Trophoblast cell (in vitro differentiated cells and primary cell): ENCODE measurements around the gene NUP107.

Source experiments
- DNase-seq, 2 donors: peaks; one replicate each; pipeline ENCODE4 v3.0.0-alpha.2; 2016
- H2AFZ ChIP-seq: 2 replicates; pipeline ENCODE4 v1.6.1; 2013; ENCODE audit warnings: low read length, moderate library complexity, mild to moderate bottlenecking; ENCODE audit not compliant: insufficient read depth, poor library complexity
- H2AK5ac ChIP-seq: 2 replicates; pipeline ENCODE4 v1.6.1; 2013; ENCODE audit warnings: mild to moderate bottlenecking, low read length
- H2BK120ac ChIP-seq: 2 replicates; pipeline ENCODE4 v1.6.1; 2013; ENCODE audit warnings: low read length, mild to moderate bottlenecking, moderate library complexity; ENCODE audit not compliant: insufficient read depth, poor library complexity
- H2BK12ac ChIP-seq: 2 replicates; pipeline ENCODE4 v1.6.1; 2013; ENCODE audit warnings: mild to moderate bottlenecking, low read length, moderate library complexity
- H2BK5ac ChIP-seq: 2 replicates; pipeline ENCODE4 v1.6.1; 2013; ENCODE audit warnings: low read length, low read depth, moderate library complexity, mild to moderate bottlenecking; ENCODE audit not compliant: poor library complexity
- H3K14ac ChIP-seq: 2 replicates; pipeline ENCODE4 v1.6.1; 2013; ENCODE audit warnings: mild to moderate bottlenecking, low read length
- H3K18ac ChIP-seq: 2 replicates; pipeline ENCODE4 v1.6.1; 2013; ENCODE audit warnings: mild to moderate bottlenecking, low read length
- H3K23ac ChIP-seq: 2 replicates; pipeline ENCODE4 v1.6.1; 2013; ENCODE audit warnings: low read length
- H3K27ac ChIP-seq: 2 replicates; pipeline ENCODE4 v1.5.1; 2013; ENCODE audit warnings: low read depth, mild to moderate bottlenecking, inconsistent platforms, low read length, moderate library complexity
- H3K27me3 ChIP-seq: 2 replicates; pipeline ENCODE4 v1.6.1; 2013; ENCODE audit warnings: inconsistent platforms, mild to moderate bottlenecking, low read length, moderate library complexity; ENCODE audit not compliant: insufficient read depth
- H3K36me3 ChIP-seq, 2 experiments: 1 replicate in 1 of 2; 2 replicates in 1 of 2; pipeline ENCODE4 v1.6.1; 2013; ENCODE audit warnings: low read length in 2 of 2, mild to moderate bottlenecking in 2 of 2, moderate library complexity in 1 of 2; ENCODE audit not compliant: insufficient read depth in 2 of 2, control insufficient read depth in 1 of 2
- H3K4ac ChIP-seq: 2 replicates; pipeline ENCODE4 v1.6.1; 2013; ENCODE audit warnings: low read depth, mild to moderate bottlenecking, low read length, moderate library complexity
- H3K4me1 ChIP-seq, 2 experiments: 1 replicate in 1 of 2; 2 replicates in 1 of 2; pipeline ENCODE4 v1.6.1; 2013; ENCODE audit warnings: low read length in 2 of 2, mild to moderate bottlenecking in 2 of 2, moderate library complexity in 1 of 2; ENCODE audit not compliant: insufficient read depth in 2 of 2, control insufficient read depth in 1 of 2
- H3K4me2 ChIP-seq: 2 replicates; pipeline ENCODE4 v1.6.1; 2013; ENCODE audit warnings: inconsistent platforms, mild to moderate bottlenecking, low read length, moderate library complexity
- H3K4me3 ChIP-seq: 2 replicates; pipeline ENCODE4 v1.5.1; 2013; ENCODE audit warnings: mild to moderate bottlenecking, low read depth, low read length, inconsistent platforms
- H3K79me1 ChIP-seq: one replicate; pipeline ENCODE4 v1.6.1; 2013; ENCODE audit warnings: low read length
- H3K79me2 ChIP-seq: 2 replicates; pipeline ENCODE4 v1.6.1; 2013; ENCODE audit warnings: low read length, mild to moderate bottlenecking; ENCODE audit not compliant: control insufficient read depth, insufficient read depth, poor library complexity
- H3K9ac ChIP-seq: 2 replicates; pipeline ENCODE4 v1.6.1; 2013; ENCODE audit warnings: mild to moderate bottlenecking, low read length
- H3K9me3 ChIP-seq: 2 replicates; pipeline ENCODE4 v1.6.1; 2013; ENCODE audit warnings: low read depth, mild to moderate bottlenecking, control low read depth, inconsistent platforms, low read length; ENCODE audit not compliant: insufficient read depth
- H4K12ac ChIP-seq: 2 replicates; pipeline ENCODE4 v1.6.1; 2013; ENCODE audit warnings: low read depth, mild to moderate bottlenecking, low read length, moderate library complexity
- H4K8ac ChIP-seq: 2 replicates; pipeline ENCODE4 v1.6.1; 2013; ENCODE audit warnings: low read depth, mild to moderate bottlenecking, low read length, moderate library complexity
- H4K91ac ChIP-seq: one replicate; pipeline ENCODE4 v1.6.1; 2013; ENCODE audit warnings: low read depth, mild to moderate bottlenecking, low read length, moderate library complexity
- WGBS: extraction: QIAGEN DNeasy Blood & Tissue Kit; methylation state at CpG from one replicate; pipeline ENCODE4 v1.1.7; 2013; ENCODE audit warnings: missing lambda C conversion rate; ENCODE audit not compliant: insufficient read length, insufficient coverage; ENCODE audit errors: extremely low coverage; 5-methylcytosine and 5-hydroxymethylcytosine counted together

Gene NUP107

GRCh38 chr12:68775121-68775630 is 88.4 kb downstream of the NUP107 start:
- no CpG with 5 or more reads among the region's 7 CpGs for WGBS
- no peak overlapping the region for H3K4me2 ChIP-seq

GRCh38 chr12:68776976-68777610 is 90.3 kb downstream of the NUP107 start:
- DNase-seq = peak; percentile 45 to 80
- no peaks in the 10 kb centered on the region for H3K27me3 ChIP-seq
- no peak overlapping the region for H4K91ac ChIP-seq
- H3K18ac ChIP-seq = no peak overlapping the region
- no peak overlapping the region for H4K8ac ChIP-seq
- no peak overlapping the region for H2BK12ac ChIP-seq
- no peak overlapping the region for H3K4ac ChIP-seq
- H3K36me3 ChIP-seq = no peaks in the 10 kb centered on the region
- H2AFZ ChIP-seq = no peak overlapping the region
- no peak overlapping the region for H3K23ac ChIP-seq
- H2AK5ac ChIP-seq = no peak overlapping the region
- H4K12ac ChIP-seq = no peak overlapping the region
- no CpG with 5 or more reads among the region's 5 CpGs for WGBS
- no peak overlapping the region for H3K4me3 ChIP-seq
- H3K9ac ChIP-seq = no peak overlapping the region
- no peak overlapping the region for H3K14ac ChIP-seq
- no peak overlapping the region for H2BK120ac ChIP-seq
- no peaks in the 10 kb centered on the region for H3K79me1 ChIP-seq
- no peak overlapping the region for H3K4me2 ChIP-seq
- no peaks in the 10 kb centered on the region for H3K79me2 ChIP-seq
- no peak overlapping the region for H2BK5ac ChIP-seq
- H3K4me1 ChIP-seq = peaks cover 2 to 3% of the 10 kb centered on the region in 2 experiments
- H3K27ac ChIP-seq = no peak overlapping the region
- H3K9me3 ChIP-seq = no peaks in the 10 kb centered on the region

More at GRCh38 chr12:68775121-68775630, 88.4 kb downstream of the NUP107 start:
- H2BK120ac ChIP-seq = no peak overlapping the region
- no peaks in the 10 kb centered on the region for H3K79me2 ChIP-seq
- no peaks in the 10 kb centered on the region for H3K27me3 ChIP-seq
- DNase-seq = no peak
- H3K9ac ChIP-seq = no peak overlapping the region
- H2AFZ ChIP-seq = no peak overlapping the region
- H3K14ac ChIP-seq = no peak overlapping the region
- H3K18ac ChIP-seq = no peak overlapping the region
- H3K9me3 ChIP-seq = no peaks in the 10 kb centered on the region
- no peak overlapping the region for H3K27ac ChIP-seq
- H3K36me3 ChIP-seq = no peaks in the 10 kb centered on the region
- peaks cover 0 to 3% of the 10 kb centered on the region in 2 experiments for H3K4me1 ChIP-seq
- H4K8ac ChIP-seq = no peak overlapping the region
- no peak overlapping the region for H3K4me3 ChIP-seq
- H4K91ac ChIP-seq = no peak overlapping the region
- H2AK5ac ChIP-seq = no peak overlapping the region
- no peak overlapping the region for H3K4ac ChIP-seq
- H2BK12ac ChIP-seq = no peak overlapping the region
- H4K12ac ChIP-seq = no peak overlapping the region
- no peaks in the 10 kb centered on the region for H3K79me1 ChIP-seq
- no peak overlapping the region for H2BK5ac ChIP-seq
- no peak overlapping the region for H3K23ac ChIP-seq

- H3K4me2 ChIP-seq = no peak overlapping the region
- no peaks in the 10 kb centered on the region for H3K36me3 ChIP-seq
- no peak overlapping the region for H2BK5ac ChIP-seq
- H3K18ac ChIP-seq = no peak overlapping the region
- no peaks in the 10 kb centered on the region for H3K27me3 ChIP-seq
- H3K4ac ChIP-seq = no peak overlapping the region
- no peak overlapping the region for H2AFZ ChIP-seq
- no peak overlapping the region for H4K91ac ChIP-seq
- H3K9ac ChIP-seq = no peak overlapping the region
- no peak overlapping the region for H4K8ac ChIP-seq
- no peaks in the 10 kb centered on the region for H3K9me3 ChIP-seq
- H3K4me3 ChIP-seq = no peak overlapping the region
- no peak overlapping the region for H2BK120ac ChIP-seq
- peak in 1 of 2 donors; percentile 32 for DNase-seq
- no peak overlapping the region for H2AK5ac ChIP-seq
- H3K23ac ChIP-seq = no peak overlapping the region
- no peaks in the 10 kb centered on the region for H3K79me2 ChIP-seq
- H4K12ac ChIP-seq = no peak overlapping the region
- H3K4me1 ChIP-seq = peaks cover 7 to 8% of the 10 kb centered on the region in 2 experiments
- no peak overlapping the region for H3K14ac ChIP-seq
- H2BK12ac ChIP-seq = no peak overlapping the region
- no peak overlapping the region for H3K27ac ChIP-seq
- peaks cover 2% of the 10 kb centered on the region for H3K79me1 ChIP-seq
Observed at GRCh38 chr12:68779280-68779679, 92.5 kb downstream of the NUP107 start.

- Histone ChIP-seq H2BK12ac (no peak overlapping the region), H3K4me1 (peaks cover 7 to 8% of the 10 kb centered on the region in 2 experiments), H4K8ac (no peak overlapping the region), H3K79me1 (peaks cover 10% of the 10 kb centered on the region), H3K9me3 (no peaks in the 10 kb centered on the region), H3K79me2 (peaks cover 3% of the 10 kb centered on the region), H3K4me2 (no peak overlapping the region), H3K27ac (peak overlapping the region; percentile 64), H4K91ac (no peak overlapping the region), H4K12ac (no peak overlapping the region), H3K23ac (no peak overlapping the region), H2AK5ac (no peak overlapping the region), H3K4ac (no peak overlapping the region), H3K18ac (no peak overlapping the region), H2AFZ (no peak overlapping the region), H3K36me3 (no peaks in the 10 kb centered on the region), H2BK5ac (no peak overlapping the region), H3K4me3 (no peak overlapping the region), H3K27me3 (no peaks in the 10 kb centered on the region), H2BK120ac (no peak overlapping the region), H3K9ac (no peak overlapping the region), H3K14ac (no peak overlapping the region)
- DNase-seq = peak; percentile 80 to 89
- no CpG with 5 or more reads among the region's 6 CpGs for WGBS
Observed at GRCh38 chr12:68780731-68781130, 94.0 kb downstream of the NUP107 start.
